Measurements from ENCODE around the gene BCL2.
"Not testable (repeated sequence)": the region's sequence is repeated elsewhere in the genome, so short reads cannot be mapped to it uniquely, and the experiment has no call there.

BCL2 gene

GRCh38 chr18:63198868-63199742, 120.5 kb downstream of the BCL2 start:
- no peak for DNase-seq (ENCODE audit: low spot score)

- no peak for DNase-seq (ENCODE audit: low spot score)
These were observed 121.3 kb downstream of the BCL2 start for GRCh38 chr18:63198098-63198760.

GRCh38 chr18:63197246-63197869, 122.2 kb downstream of the BCL2 start:
- DNase-seq (ENCODE audit: low spot score): no peak

- DNase-seq (ENCODE audit: low spot score): no peak
These were observed 124.0 kb downstream of the BCL2 start for GRCh38 chr18:63195326-63196159.

GRCh38 chr18:63192885-63193349, 126.7 kb downstream of the BCL2 start:
- no peak for DNase-seq (ENCODE audit: low spot score)

- no peak for DNase-seq (ENCODE audit: low spot score)
These were observed 127.3 kb downstream of the BCL2 start for GRCh38 chr18:63192126-63192884.

GRCh38 chr18:63191413-63191812, 128.2 kb downstream of the BCL2 start:
- no peak for DNase-seq (ENCODE audit: low spot score)

GRCh38 chr18:63190838-63191237, 128.7 kb downstream of the BCL2 start:
- not testable (repeated sequence) for DNase-seq (ENCODE audit: low spot score)

- DNase-seq (ENCODE audit: low spot score): no peak
These were observed 129.8 kb downstream of the BCL2 start for GRCh38 chr18:63189817-63190216.

GRCh38 chr18:63189041-63189440, 130.5 kb downstream of the BCL2 start:
- DNase-seq (ENCODE audit: low spot score): no peak

GRCh38 chr18:63187791-63188460, 131.6 kb downstream of the BCL2 start:
- DNase-seq (ENCODE audit: low spot score): no peak

GRCh38 chr18:63187223-63187574, 132.4 kb downstream of the BCL2 start:
- no peak for DNase-seq (ENCODE audit: low spot score)

GRCh38 chr18:63186520-63187222, 132.9 kb downstream of the BCL2 start:
- no peak for DNase-seq (ENCODE audit: low spot score)

- no peak for DNase-seq (ENCODE audit: low spot score)
These were observed 133.6 kb downstream of the BCL2 start for GRCh38 chr18:63185984-63186383.

GRCh38 chr18:63183952-63184770, 135.4 kb downstream of the BCL2 start:
- DNase-seq (ENCODE audit: low spot score): no peak

- no peak for DNase-seq (ENCODE audit: low spot score)
These were observed 136.2 kb downstream of the BCL2 start for GRCh38 chr18:63183378-63183777.

- DNase-seq (ENCODE audit: low spot score): no peak
These were observed 136.7 kb downstream of the BCL2 start for GRCh38 chr18:63182861-63183260.

GRCh38 chr18:63182310-63182772, 137.2 kb downstream of the BCL2 start:
- no peak for DNase-seq (ENCODE audit: low spot score)

- no peak for DNase-seq (ENCODE audit: low spot score)
These were observed 137.8 kb downstream of the BCL2 start for GRCh38 chr18:63181706-63182309.

All from pons (tissue), 1 donor.